T-helper 1 cell (primary cell): ENCODE results near the gene RNASET2.

Experiments used
- DNase-seq, 5 donors: peaks; one replicate each; pipeline ENCODE4 v3.0.0-alpha.2; 2012 to 2020

The RNASET2 gene

GRCh38 chr6:166944666-166945256 is 11.6 kb downstream of the RNASET2 start:
- no peak for DNase-seq

GRCh38 chr6:166942393-166943168 is 13.8 kb downstream of the RNASET2 start:
- peak in 2 of 5 donors; percentile 45 to 68 for DNase-seq

DNA sequence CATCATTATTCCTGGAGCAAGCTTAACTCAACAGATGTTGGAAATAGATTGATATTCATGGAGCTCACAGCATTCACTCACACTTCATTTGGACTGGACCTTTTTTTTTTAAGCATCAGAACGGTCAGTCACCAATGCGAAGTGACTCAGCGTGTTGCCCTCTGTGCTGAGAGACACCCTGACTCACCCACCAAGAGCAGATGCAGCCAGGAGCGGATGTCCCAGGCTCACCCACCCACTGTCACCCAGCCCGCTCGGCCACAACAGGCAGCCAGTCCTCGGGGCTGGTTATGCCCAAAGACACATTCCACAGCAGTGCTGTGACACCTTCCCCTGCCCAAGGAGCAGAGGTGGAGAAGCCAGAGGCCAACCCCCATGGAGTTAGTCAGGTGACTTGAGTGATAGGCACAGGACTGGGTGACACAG is 15.7 kb downstream of the RNASET2 start:
- no peak for DNase-seq

- no peak for DNase-seq
These were observed 16.5 kb downstream of the RNASET2 start for GRCh38 chr6:166939894-166940293.

DNA sequence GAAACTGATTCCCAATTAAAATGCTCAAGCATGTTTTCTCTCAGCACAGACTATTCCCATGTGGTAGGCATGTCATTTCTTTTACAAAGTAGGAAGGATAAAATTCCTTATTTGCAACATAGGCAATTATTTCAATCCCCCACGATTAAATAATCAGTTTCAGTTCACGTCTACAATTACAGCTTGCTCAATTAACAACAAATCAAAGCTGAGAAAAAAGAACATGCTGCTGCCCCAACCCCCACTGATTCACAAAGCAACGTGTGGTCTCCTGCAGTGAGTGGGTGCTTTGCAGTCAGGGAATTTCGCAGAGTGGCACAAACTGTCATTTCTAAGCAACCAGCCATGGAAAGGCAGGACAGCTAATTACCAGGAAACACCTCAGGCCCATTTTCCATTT is 17.0 kb downstream of the RNASET2 start:
- DNase-seq = no peak

GRCh38 chr6:166938704-166939103 is 17.6 kb downstream of the RNASET2 start:
- no peak for DNase-seq

DNA sequence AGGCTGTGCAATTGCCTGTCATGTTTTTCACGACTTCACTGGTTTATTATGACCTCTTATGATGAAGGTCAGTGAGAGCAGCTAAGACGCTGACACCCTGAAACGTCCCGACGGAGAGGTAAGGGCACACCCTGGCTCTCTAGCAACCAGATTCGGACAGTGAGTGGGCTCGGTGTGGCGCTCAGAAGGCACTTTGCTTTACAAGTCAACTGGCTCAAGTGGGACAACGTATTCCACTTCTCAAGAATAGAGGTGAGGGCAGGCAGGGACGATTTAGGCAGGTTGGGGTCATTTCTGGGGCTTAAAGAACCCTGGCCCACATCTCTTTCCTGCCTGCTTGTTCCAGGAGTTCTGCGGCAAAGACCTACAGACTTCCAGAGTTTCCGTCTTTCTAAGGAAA is 18.2 kb downstream of the RNASET2 start:
- DNase-seq = no peak

DNA sequence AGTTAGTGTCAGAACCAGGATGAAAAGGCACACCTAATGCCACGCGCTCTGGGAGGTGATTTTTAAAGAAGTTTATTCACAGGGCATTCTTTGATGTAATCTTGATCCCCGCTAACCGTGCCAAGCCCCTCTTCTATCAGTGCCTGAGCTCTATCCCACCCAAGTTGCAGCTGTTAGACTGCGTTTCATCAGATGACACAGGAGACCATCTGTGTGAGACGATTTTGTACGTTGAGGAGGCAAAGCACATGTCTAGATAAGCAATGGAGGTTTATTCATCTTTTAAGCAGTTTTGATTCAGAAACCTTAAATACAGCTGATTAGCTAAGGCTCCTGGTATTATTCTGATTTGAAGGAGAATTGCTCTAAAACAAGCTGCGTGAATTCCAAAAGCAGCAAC is 18.6 kb downstream of the RNASET2 start:
- DNase-seq = no peak

DNA sequence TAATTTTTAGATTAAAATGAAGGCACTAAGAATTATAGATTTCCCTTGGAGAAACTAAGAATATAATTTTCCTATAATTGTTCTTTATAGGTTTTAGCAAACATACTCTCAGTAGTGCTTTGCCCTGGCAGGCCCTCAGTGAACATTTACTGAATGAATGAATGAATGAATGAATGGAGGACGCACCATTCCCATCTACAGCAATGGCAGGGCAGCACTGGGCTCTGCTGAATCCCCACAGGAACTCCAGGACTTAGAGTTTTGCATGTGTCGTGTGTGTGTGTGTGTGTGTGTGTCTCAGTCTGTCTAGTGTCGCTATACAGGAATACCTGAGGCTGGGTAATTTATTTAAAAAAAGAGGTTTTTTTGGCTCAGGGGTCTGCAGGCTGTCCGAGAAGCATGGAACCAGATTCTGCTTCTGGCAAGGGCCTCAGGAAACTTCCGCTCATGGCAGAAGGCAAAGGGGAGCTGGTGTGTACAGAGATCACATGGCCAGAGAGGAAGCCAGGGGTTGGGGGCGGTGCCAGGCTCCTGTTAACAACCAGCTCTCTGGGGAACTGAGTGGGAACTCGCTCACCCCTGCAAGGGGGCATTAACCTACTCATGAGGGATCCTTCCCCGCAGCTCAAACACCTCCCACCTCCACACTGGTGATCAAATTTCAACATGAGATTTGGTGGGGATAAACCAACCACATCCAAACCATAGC is 20.1 kb downstream of the RNASET2 start:
- DNase-seq = no peak

DNA sequence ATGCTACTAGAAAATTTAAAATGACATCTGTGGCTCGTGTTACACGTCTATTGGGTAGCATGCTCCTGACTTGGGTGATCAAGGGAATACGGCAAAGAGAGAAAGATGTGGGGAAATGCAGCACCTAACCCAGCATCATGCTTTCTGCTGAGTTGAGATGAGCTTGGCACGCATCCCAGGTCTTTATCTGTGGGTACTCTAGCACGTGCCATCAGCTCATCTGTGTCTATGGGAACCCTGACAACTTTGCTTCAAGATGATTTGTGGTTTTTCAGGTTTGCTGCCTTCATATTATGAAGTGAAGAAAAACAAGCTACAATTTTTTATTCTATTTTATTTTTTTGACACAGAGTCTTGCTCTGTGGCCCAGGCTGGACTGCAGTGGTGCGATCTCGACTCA is 21.0 kb downstream of the RNASET2 start:
- DNase-seq = no peak

GRCh38 chr6:166934174-166934573 is 22.2 kb downstream of the RNASET2 start:
- no peak for DNase-seq

GRCh38 chr6:166933396-166933795 is 23.0 kb downstream of the RNASET2 start:
- DNase-seq = no peak

- no peak for DNase-seq
These were observed 23.7 kb downstream of the RNASET2 start for GRCh38 chr6:166932616-166933015.

- DNase-seq = no peak
These were observed 24.2 kb downstream of the RNASET2 start for GRCh38 chr6:166932116-166932515.

DNA sequence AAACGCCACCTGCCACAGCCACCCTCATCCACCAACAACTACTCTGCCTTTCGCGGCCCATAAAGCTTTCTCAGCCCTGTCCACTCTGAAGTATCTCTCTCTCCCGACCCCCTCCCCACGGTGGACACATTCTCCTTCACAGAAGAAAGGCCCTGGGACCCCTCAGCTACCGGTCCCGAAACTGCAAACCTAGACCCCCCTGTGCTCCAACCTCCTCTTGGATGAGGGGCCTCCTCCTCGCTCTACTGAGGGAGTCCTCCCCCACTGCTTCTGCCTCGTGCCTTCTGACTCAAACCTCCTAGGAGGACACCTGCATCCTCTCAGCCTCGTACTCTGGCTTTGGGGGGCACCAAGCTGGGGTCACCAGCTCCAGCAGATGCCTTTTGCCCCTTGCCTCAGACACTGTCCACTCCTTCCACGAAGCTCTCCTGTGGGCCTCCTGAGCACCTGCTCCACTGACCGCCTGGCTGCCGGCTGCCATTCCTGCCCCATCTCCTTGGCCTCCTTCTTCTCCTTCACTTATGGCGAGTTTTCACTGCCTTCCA is 24.9 kb downstream of the RNASET2 start:
- DNase-seq = no peak

- no peak for DNase-seq
These were observed 25.9 kb downstream of the RNASET2 start for GRCh38 chr6:166930354-166930891.

DNA sequence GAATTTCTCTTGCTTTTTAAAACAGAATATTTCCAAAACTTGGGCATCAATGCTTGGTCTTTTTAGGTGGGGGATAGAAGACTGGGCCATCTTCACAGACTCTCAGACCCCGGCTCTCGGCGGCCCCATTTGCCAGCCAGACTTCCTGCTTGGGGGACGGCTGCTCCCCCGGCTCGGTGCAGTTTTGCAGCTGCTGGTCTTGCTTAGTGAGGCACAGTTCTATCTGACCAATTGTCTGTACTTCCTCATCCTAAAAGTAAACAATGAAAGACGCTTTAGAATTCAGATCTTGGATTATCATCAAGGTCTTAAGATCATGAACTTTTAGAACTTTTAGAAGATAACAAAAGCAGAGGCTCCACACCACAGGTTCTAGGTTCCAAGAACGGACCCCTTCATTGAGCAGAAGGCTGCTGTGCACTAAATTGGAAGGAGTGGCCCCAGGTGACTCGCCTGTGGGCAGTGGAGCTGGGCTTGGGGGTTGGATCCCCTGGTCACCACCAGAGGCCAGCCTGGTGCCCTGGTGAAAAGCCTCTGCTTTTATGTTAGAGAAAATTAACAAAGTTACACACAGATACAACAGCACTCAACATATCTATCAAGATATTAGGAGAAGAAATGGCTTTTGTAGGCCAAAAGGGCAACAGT is 26.7 kb downstream of the RNASET2 start:
- DNase-seq = no peak

DNA sequence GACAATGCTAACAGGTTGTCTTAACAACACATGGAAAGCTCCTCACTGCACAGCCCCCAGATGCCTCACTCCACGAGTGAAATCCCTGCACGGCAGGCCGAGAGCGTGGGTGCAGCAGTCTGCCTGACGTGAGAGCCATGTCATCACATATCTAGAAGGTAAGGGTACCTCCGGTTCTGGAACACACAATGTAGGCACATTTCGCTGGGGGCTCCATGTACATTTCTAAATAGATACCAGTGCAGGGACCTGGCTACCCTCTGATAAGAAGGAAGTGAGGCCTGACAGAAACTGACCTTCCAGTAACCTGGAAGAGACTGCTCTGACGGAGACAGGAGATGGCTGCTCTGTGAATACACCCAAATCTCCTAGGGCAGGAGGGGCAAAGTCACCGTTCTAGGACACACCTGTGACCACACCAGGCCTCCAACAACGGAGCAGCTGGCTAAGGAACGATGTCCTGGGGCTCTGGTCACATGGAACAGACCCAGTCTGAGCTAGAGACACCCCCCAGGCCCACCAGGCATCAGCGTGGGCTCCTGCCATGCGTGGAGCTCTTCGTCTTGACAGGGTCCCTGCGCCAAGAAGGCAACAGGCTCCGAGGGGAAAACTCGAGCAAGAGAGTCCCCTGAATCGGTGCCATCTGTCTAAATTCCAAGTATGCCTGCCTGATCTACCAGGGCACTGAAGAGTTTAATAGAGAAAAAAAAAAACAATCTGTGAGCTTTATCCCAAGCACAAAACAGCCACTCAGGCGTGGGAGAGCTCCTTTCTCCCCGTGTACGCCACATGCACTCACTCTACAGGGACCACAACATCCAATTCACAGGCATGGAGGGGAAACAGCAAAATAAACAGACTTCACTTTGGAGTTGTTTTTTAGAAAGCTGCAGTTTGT is 27.5 kb downstream of the RNASET2 start:
- DNase-seq = no peak

- DNase-seq = no peak
These were observed 28.3 kb downstream of the RNASET2 start for GRCh38 chr6:166927935-166928643.

DNA sequence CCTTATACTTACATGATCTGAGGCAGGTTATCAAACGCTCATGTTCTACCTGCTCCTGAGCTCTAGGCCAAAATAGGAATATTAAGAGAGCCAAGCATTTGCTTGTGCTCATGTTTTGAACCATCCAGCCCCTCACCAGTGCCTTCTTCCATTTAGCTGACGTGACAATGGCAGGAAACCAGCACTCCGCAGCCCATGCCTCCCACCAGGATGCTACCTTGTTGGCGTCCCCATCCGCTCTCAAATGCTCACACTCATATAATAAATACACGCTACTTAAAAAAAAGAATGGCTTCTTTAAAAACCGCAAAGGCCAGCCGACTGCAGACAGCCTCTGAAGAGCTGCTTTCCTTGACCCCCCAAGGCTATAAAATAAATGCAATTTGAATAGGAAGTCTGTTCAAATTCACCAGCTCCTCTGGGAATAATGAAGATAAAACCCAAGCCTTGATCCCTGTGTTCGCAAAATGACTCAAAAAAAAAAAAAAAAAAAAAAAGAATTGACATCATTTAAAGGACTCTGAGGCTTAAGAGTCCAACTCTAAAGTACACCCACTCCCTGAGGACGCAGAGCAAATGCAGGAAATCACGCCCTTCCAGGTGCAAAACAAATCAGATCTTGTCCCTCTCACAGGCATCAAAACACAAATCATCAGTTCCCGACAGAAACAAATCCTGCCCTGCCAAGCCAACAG is 29.0 kb downstream of the RNASET2 start:
- no peak for DNase-seq
